Liver (tissue), 9 donors: Measurements from ENCODE around the gene SPATA2L. TPM values are rescaled to one million over a fixed set of nuclear protein-coding genes. Genes with fewer than 3 reads are reported as not detected.

Source experiments
- DNase-seq: peaks from one replicate; pipeline ENCODE4 v3.0.0-alpha.2; 2017; ENCODE audit warnings: low spot score
- H3K27ac ChIP-seq, 2 donors: one replicate each; pipeline ENCODE4 v1.7.0; 2013; ENCODE audit warnings: inconsistent platforms in 2 of 2, low read length in 2 of 2, control low read depth in 1 of 2, low read depth in 1 of 2, mild to moderate bottlenecking in 1 of 2
- H3K27me3 ChIP-seq, 4 donors: one replicate each; pipeline versions ENCODE4 v1.6.1 to v1.7.0; 2013; ENCODE audit warnings: low read length in 3 of 4, inconsistent platforms in 1 of 4, mild to moderate bottlenecking in 1 of 4, moderate library complexity in 1 of 4; ENCODE audit not compliant: control insufficient read depth in 4 of 4, insufficient read depth in 4 of 4
- H3K36me3 ChIP-seq, 4 donors: one replicate each; pipeline versions ENCODE4 v1.6.1 to v1.7.0; 2013; ENCODE audit warnings: low read length in 3 of 4, mild to moderate bottlenecking in 3 of 4, low read depth in 1 of 4, moderate library complexity in 1 of 4; ENCODE audit not compliant: control insufficient read depth in 4 of 4, insufficient read depth in 3 of 4
- H3K4me1 ChIP-seq, 4 donors: one replicate each; pipeline versions ENCODE4 v1.6.1 to v1.7.0; 2013; ENCODE audit warnings: low read length in 3 of 4, mild to moderate bottlenecking in 3 of 4, moderate library complexity in 1 of 4; ENCODE audit not compliant: control insufficient read depth in 4 of 4, insufficient read depth in 4 of 4
- H3K4me3 ChIP-seq, 3 donors: one replicate each; pipeline versions ENCODE4 v1.6.1 to v1.7.0; 2013; ENCODE audit warnings: low read length in 3 of 3, control low read depth in 1 of 3, low read depth in 1 of 3, mild to moderate bottlenecking in 1 of 3
- H3K9ac ChIP-seq, 2 donors: one replicate each; pipeline ENCODE4 v1.7.0; 2013; ENCODE audit warnings: low read length in 2 of 2, mild to moderate bottlenecking in 2 of 2, moderate library complexity in 2 of 2, control low read depth in 1 of 2, low read depth in 1 of 2
- H3K9me3 ChIP-seq, 4 donors: one replicate each; pipeline versions ENCODE4 v1.6.1 to v1.7.0; 2013; ENCODE audit warnings: low read length in 3 of 4; ENCODE audit not compliant: control insufficient read depth in 4 of 4
- CTCF ChIP-seq: fragments of 150-350 bp; IDR thresholded peaks from 2 replicates; pipeline ENCODE4 v1.5.1; 2017; ENCODE audit warnings: improper control_type of control experiment, low read depth, low read length; ENCODE audit not compliant: missing input control
- EGR1 ChIP-seq, 2 donors: IDR thresholded peaks; 2 replicates each; pipeline ENCODE4 v1.6.1; 2016 to 2018; ENCODE audit warnings: antibody characterized with exemption in 2 of 2, low read depth in 2 of 2
- FOXA1 ChIP-seq: IDR thresholded peaks from 2 replicates; pipeline ENCODE4 v1.6.1; 2016; ENCODE audit warnings: antibody characterized with exemption
- FOXA2 ChIP-seq: IDR thresholded peaks from 2 replicates; pipeline ENCODE4 v1.6.1; 2016; ENCODE audit warnings: antibody characterized with exemption
- GABPA ChIP-seq, 2 donors: IDR thresholded peaks in 1 of 2; conservative IDR thresholded peaks in 1 of 2; 2 replicates each; pipeline ENCODE4 v1.6.1; 2016; ENCODE audit warnings: antibody characterized with exemption in 2 of 2, mild to moderate bottlenecking in 1 of 2, moderate library complexity in 1 of 2
- HNF4A ChIP-seq, 2 donors: conservative IDR thresholded peaks; 2 replicates each; pipeline ENCODE4 v1.6.1; 2016; ENCODE audit warnings: antibody characterized with exemption in 2 of 2, mild to moderate bottlenecking in 2 of 2
- HNF4G ChIP-seq: IDR thresholded peaks from 2 replicates; pipeline ENCODE4 v1.6.1; 2016; ENCODE audit warnings: antibody characterized with exemption
- JUND ChIP-seq, 2 donors: IDR thresholded peaks; 2 replicates each; pipeline ENCODE4 v1.6.1; 2016; ENCODE audit warnings: antibody characterized with exemption in 2 of 2
- NR2F2 ChIP-seq: IDR thresholded peaks from 2 replicates; pipeline ENCODE4 v1.6.1; 2016; ENCODE audit warnings: antibody characterized with exemption
- RAD21 ChIP-seq, 2 donors: IDR thresholded peaks; 2 replicates each; pipeline ENCODE4 v1.6.1; 2016; ENCODE audit warnings: antibody characterized with exemption in 2 of 2, mild to moderate bottlenecking in 2 of 2
- REST ChIP-seq: IDR thresholded peaks from 2 replicates; pipeline ENCODE4 v1.6.1; 2016; ENCODE audit warnings: antibody characterized with exemption, mild to moderate bottlenecking
- RXRA ChIP-seq, 2 donors: IDR thresholded peaks; 2 replicates each; pipeline ENCODE4 v1.6.1; 2017 to 2018; ENCODE audit warnings: antibody characterized with exemption in 2 of 2, mild to moderate bottlenecking in 1 of 2
- SP1 ChIP-seq: IDR thresholded peaks from 2 replicates; pipeline ENCODE4 v1.6.1; 2018; ENCODE audit warnings: antibody characterized with exemption, mild to moderate bottlenecking
- TAF1 ChIP-seq: conservative IDR thresholded peaks from 2 replicates; pipeline ENCODE4 v1.6.1; 2016; ENCODE audit warnings: antibody characterized with exemption, mild to moderate bottlenecking
- YY1 ChIP-seq: IDR thresholded peaks from 2 replicates; pipeline ENCODE4 v1.6.1; 2016; ENCODE audit warnings: antibody characterized with exemption, mild to moderate bottlenecking
- WGBS: extraction: QIAGEN DNeasy Blood & Tissue Kit; methylation state at CpG from one replicate; pipeline ENCODE4 v1.1.7; 2013; 5-methylcytosine and 5-hydroxymethylcytosine counted together
- polyA plus RNA-seq, 2 donors: library from polyadenylated mRNA; stranded (reverse) in 1 of 2; unstranded in 1 of 2; fragments of 200-250 nt in 1 of 2; fragments of >200 nt in 1 of 2; fragmentation: Nextera tagmentation in 1 of 2; extraction: Ambion mirVana in 1 of 2; gene quantifications; one replicate each; pipeline versions ENCODE4 v1.2.1 to v1.2.3, GENCODE V29; 2013 to 2015
- total RNA-seq, 2 donors: library from RNA; depleted of rRNA; stranded (reverse); fragments of >200 nt; gene quantifications; one replicate each; pipeline ENCODE4 v1.2.3, GENCODE V29; 2014
- TF ChIP-seq, protein P1 (sequence below): IDR thresholded peaks from 2 replicates; pipeline ENCODE4 v1.6.1; 2016; ENCODE audit warnings: antibody characterized with exemption
- TF ChIP-seq, protein P2 (sequence below): IDR thresholded peaks from 2 replicates; pipeline ENCODE4 v1.6.1; 2016; ENCODE audit warnings: antibody characterized with exemption
- TF ChIP-seq, protein P3 (sequence below): IDR thresholded peaks from 2 replicates; pipeline ENCODE4 v1.6.1; 2016; ENCODE audit warnings: antibody characterized with exemption
- donor health status: healthy.
- donor health status: healthy.
- donor health status: healthy.
- donor health status: healthy.
- donor health status: healthy.

SPATA2L gene
- total and polyA plus RNA-seq, 4 donors = 4.6 to 11.3 (median 6.9) TPM

DNA sequence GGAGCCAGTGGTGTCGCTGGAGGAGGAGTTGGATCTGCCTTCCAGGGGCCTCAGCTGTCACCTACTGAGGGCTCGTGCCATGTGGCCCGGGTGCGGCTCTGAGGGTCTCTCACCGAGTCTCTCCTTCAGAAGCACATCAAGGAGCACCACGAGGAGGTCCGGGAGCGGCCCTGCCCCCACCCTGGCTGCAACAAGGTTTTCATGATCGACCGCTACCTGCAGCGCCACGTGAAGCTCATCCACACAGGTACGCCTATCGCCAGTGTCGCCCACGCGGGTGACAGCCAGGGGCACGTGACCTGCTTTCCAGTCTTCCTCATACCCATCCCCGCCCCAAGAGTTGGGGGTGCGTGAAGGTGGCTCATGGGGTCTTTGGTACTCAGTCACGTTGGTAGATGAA is 32.3 kb upstream of the SPATA2L start:
- Histone ChIP-seq H3K4me3 (no peak overlapping the region), H3K27me3 (no peaks in the 10 kb centered on the region), H3K4me1 (peaks cover 3 to 24% (median 19%) of the 10 kb centered on the region in 4 donors), H3K36me3 (peaks cover 40 to 83% (median 47%) of the 10 kb centered on the region in 4 donors), H3K27ac (no peak overlapping the region), H3K9ac (no peak overlapping the region), H3K9me3 (no peaks in the 10 kb centered on the region)
- DNase-seq = no peak
- WGBS = 92% methylated on average over 21 of the region's 21 CpGs
- TF ChIP-seq GABPA (IDR thresholded peaks at IDR 0.05 in 1 of 2, conservative IDR thresholded peaks at IDR 0.05 in 1 of 2) = no peak
- TF ChIP-seq, protein P1, sequence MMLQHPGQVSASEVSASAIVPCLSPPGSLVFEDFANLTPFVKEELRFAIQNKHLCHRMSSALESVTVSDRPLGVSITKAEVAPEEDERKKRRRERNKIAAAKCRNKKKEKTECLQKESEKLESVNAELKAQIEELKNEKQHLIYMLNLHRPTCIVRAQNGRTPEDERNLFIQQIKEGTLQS = no peak
- no peak for TF ChIP-seq HNF4A (conservative IDR thresholded peaks at IDR 0.05)
- TF ChIP-seq, protein P2, sequence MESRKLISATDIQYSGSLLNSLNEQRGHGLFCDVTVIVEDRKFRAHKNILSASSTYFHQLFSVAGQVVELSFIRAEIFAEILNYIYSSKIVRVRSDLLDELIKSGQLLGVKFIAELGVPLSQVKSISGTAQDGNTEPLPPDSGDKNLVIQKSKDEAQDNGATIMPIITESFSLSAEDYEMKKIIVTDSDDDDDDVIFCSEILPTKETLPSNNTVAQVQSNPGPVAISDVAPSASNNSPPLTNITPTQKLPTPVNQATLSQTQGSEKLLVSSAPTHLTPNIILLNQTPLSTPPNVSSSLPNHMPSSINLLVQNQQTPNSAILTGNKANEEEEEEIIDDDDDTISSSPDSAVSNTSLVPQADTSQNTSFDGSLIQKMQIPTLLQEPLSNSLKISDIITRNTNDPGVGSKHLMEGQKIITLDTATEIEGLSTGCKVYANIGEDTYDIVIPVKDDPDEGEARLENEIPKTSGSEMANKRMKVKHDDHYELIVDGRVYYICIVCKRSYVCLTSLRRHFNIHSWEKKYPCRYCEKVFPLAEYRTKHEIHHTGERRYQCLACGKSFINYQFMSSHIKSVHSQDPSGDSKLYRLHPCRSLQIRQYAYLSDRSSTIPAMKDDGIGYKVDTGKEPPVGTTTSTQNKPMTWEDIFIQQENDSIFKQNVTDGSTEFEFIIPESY = no peak
- TF ChIP-seq FOXA1 = no peak
- TF ChIP-seq, protein P3, sequence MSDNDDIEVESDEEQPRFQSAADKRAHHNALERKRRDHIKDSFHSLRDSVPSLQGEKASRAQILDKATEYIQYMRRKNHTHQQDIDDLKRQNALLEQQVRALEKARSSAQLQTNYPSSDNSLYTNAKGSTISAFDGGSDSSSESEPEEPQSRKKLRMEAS = no peak

DNA sequence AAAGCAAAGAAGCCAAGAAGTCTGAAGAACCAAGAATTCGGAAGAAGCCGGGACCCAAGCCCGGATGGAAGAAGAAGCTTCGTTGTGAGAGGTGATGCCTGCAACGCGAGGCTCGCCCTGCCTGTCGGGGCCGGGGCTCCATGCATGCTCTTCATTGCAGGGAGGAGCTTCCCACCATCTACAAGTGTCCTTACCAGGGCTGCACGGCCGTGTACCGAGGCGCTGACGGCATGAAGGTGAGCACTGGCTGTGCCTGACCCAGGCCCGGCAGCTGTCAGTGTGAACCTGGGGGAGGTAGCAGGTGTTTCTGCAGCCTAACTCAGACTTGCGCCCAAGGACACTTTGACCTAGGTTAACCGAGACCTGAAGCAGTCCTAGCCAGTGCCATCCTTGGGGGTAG is 31.8 kb upstream of the SPATA2L start:
- no peak overlapping the region for H3K9ac ChIP-seq
- no peaks in the 10 kb centered on the region for H3K9me3 ChIP-seq
- H3K36me3 ChIP-seq = peaks cover 37 to 79% (median 45%) of the 10 kb centered on the region in 4 donors
- no peak overlapping the region for H3K27ac ChIP-seq
- peaks cover 4 to 27% (median 21%) of the 10 kb centered on the region in 4 donors for H3K4me1 ChIP-seq
- WGBS = 91% methylated on average over 17 of the region's 17 CpGs
- H3K27me3 ChIP-seq = no peaks in the 10 kb centered on the region
- DNase-seq = no peak
- TF ChIP-seq HNF4A (conservative IDR thresholded peaks at IDR 0.05) = no peak
- TF ChIP-seq NR2F2 = no peak
- TF ChIP-seq CTCF = no peak
- TF ChIP-seq, protein P1 = no peak
- TF ChIP-seq, protein P3 = no peak
- TF ChIP-seq RAD21 (IDR thresholded peaks at IDR 0.05) = no peak
- TF ChIP-seq JUND (IDR thresholded peaks at IDR 0.05) = no peak
- no peak for TF ChIP-seq RXRA (IDR thresholded peaks at IDR 0.05)
- TF ChIP-seq EGR1 (IDR thresholded peaks at IDR 0.05; ENCODE audit: low read depth in 2 of 2) = no peak
- no peak for TF ChIP-seq FOXA2
- no peak for TF ChIP-seq SP1
- no peak for TF ChIP-seq FOXA1
- no peak for TF ChIP-seq TAF1
- TF ChIP-seq REST = no peak
- no peak for TF ChIP-seq HNF4G
- TF ChIP-seq, protein P2 = no peak
- no peak for TF ChIP-seq YY1
- TF ChIP-seq GABPA (IDR thresholded peaks at IDR 0.05 in 1 of 2, conservative IDR thresholded peaks at IDR 0.05 in 1 of 2) = no peak
- H3K4me3 ChIP-seq = no peak overlapping the region
